Activated CD4-positive, alpha-beta T cell treated with anti-CD3 and anti-CD28 coated beads for 1 hour (primary cell): ENCODE data around the gene PYM1.
"Not testable (repeated sequence)": the region's sequence is repeated elsewhere in the genome, so short reads cannot be mapped to it uniquely, and the experiment has no call there.

Experiments used
- DNase-seq: peaks from one replicate; pipeline ENCODE4 v3.0.0-alpha.2; 2020

PYM1 gene

GRCh38 chr12:55908726-55909512, 18.8 kb downstream of the PYM1 start:
- no peak for DNase-seq

DNA sequence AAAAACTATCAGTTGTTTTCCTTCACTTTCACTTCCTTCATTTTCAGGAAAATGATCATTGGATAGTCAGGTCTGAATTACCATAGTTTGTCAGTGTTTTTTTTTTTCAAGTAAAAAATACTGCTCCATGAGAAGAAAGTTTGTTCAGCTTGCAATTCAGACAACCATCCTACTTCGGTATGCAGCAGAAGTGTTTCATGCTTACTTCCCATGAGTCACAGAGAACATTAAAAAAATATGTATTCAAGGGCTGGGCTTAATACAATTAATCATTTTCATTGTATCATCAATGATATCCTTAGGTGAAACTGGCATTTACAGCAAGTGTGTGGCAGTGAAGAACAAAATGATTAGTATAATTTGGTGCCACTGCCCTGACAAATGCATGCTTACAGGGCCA, 21.6 kb downstream of the PYM1 start:
- no peak for DNase-seq

GRCh38 chr12:55901881-55902490, 25.7 kb downstream of the PYM1 start:
- DNase-seq, result no peak

GRCh38 chr12:55899082-55899481, 28.6 kb downstream of the PYM1 start:
- DNase-seq, result no peak

- DNase-seq, result no peak
Measured at GRCh38 chr12:55893723-55894122, 34.0 kb downstream of the PYM1 start.

DNA sequence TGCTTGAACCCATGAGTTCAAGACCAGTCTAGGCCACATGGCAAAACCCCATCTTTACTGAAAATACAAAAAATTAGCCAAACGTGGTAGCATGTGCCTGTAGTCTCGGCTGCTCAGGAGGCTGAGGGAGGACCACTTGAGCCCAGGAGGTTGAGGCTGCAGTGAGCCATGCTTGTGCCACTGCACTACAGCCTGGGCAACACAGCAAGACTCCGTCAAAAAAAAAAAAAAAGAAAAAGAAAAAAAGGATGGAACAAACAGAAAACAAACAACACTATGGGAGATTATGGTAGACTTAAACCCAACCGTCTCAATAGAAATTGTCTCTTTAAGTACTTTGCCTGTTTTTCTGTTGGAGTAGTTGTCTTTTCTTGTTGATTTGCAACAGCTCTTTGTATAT, 36.4 kb downstream of the PYM1 start:
- no peak for DNase-seq

GRCh38 chr12:55885113-55885512, 42.6 kb downstream of the PYM1 start:
- no peak for DNase-seq

GRCh38 chr12:55877824-55878223, 49.9 kb downstream of the PYM1 start:
- DNase-seq, result no peak

GRCh38 chr12:55875704-55876467, 51.8 kb downstream of the PYM1 start:
- no peak for DNase-seq

GRCh38 chr12:55874443-55874842, 53.3 kb downstream of the PYM1 start:
- no peak for DNase-seq

DNA sequence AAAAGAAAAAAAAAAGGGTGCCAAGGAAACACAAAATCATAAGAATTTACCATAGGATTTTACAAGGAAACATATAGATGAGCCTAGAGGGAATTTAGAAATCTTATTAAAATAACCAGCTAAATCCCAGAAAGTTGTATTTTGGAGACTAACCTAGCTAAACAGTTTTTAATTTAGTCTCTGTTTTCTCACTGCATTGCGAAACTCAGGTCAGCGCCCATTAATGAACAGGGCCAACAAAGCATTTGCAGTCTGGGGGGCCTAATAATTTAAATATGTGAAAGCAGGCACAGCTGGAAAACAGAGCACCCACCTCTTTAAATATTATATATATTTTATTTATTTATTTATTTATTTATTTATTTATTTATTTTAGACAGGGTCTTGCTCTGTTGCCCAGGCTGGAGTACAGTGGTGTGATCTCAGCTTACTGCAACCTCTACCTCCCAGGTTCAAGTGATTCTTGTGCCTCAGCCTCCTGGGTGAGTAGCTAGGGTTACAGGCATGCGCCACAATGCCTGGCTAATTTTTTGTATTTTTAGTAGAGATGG, 61.2 kb downstream of the PYM1 start:
- not testable (repeated sequence) for DNase-seq

GRCh38 chr12:55865327-55865726, 62.4 kb downstream of the PYM1 start:
- no peak for DNase-seq

DNA sequence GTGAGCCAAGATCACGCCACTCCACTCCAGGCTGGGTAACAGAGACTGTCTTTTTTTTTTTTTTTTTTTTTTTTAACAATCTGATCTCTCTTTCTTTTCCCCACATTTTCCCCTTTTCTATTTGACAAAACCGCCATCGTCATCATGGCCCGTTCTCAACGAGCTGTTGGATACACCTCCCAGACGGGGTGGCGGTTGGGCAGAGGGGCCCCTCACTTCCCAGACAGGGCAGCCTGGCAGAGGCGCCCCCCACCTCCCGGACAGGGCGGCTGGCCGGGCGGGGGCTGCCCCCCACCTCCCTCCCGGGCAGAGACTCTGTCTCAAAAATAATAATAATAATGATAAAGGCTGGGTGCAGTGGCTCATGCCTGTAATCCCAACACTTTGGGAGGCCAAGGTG, 64.8 kb downstream of the PYM1 start:
- DNase-seq, result not testable (repeated sequence)

DNA sequence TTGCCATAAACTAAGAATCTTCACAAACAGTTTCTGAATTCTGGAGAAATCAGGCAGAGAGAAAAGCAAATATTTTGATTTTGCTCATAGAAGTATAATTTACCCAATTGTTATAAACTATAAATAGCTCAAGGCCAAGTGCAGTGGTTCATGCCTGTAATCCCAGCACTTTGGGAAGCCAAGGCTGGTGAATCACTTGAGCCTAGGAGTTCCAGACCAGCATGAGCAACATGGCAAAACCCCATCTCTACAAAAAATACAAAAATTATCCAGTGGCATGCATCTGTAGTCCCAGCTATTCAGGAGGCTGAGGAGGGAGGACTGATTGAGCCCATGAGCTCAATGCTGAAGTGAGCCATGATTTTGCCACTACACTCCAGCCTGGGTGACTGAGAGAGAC, 65.4 kb downstream of the PYM1 start:
- DNase-seq, result no peak

DNA sequence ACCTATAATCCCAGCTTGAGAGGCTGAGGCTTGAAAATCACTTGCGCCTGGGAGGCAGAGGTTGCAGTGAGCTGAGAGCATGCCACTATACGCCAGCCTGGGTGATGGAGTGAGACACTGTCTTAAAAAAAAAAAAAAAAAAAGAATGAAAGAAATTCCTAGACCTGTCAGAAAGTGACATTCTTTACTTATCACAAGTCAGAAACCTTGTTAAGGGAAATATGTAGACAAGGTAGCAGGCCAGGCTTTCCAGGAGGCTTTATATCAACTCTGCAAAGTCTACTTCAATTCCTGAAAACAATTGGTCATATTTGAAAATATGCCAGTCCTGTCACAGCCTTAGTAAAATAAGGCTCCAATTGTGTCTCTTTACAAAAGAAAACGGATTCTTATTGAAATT, 65.8 kb downstream of the PYM1 start:
- DNase-seq, result no peak

- no peak for DNase-seq
Measured at GRCh38 chr12:55861396-55861795, 66.3 kb downstream of the PYM1 start.

GRCh38 chr12:55852740-55853139, 75.0 kb downstream of the PYM1 start:
- DNase-seq, result no peak
